Stimulated activated CD8-positive, alpha-beta memory T cell treated with anti-CD3 and anti-CD28 coated beads, Interleukin-12 subunit alpha, Interleukin-12 subunit beta, amount 100 ng/mL, for 1 hour (primary cell): ENCODE data around the gene PHKA2.
"Not testable (repeated sequence)": the region's sequence is repeated elsewhere in the genome, so short reads cannot be mapped to it uniquely, and the experiment has no call there.

ENCODE experiments used
- DNase-seq: peaks from one replicate; pipeline ENCODE4 v3.0.0-alpha.2; 2020; ENCODE audit warnings: low read depth

The PHKA2 gene

GRCh38 chrX:18864390-18864920 is 119.5 kb downstream of the PHKA2 start:
- no peak for DNase-seq

DNA sequence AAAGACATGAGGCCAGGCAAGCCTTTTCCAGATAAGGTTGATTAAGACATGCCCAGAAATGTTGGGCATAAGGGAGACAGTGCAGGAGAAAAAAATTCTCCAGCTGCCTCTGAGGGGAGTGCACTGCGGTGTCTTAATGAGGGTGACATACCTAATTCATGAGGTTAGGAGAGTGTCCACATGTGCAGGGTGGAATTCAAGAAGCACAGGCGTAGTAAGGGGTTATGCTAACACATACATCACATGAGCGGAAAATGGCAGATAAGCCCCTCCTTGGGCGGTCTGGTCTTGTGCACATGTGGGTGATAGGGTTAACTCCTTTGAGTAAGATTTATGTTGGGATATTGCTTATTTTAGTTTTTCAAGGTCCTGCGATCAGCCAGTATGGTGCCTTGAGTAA is 122.4 kb downstream of the PHKA2 start:
- no peak for DNase-seq

- no peak for DNase-seq
Observed at GRCh38 chrX:18856645-18856997, 127.3 kb downstream of the PHKA2 start.

DNA sequence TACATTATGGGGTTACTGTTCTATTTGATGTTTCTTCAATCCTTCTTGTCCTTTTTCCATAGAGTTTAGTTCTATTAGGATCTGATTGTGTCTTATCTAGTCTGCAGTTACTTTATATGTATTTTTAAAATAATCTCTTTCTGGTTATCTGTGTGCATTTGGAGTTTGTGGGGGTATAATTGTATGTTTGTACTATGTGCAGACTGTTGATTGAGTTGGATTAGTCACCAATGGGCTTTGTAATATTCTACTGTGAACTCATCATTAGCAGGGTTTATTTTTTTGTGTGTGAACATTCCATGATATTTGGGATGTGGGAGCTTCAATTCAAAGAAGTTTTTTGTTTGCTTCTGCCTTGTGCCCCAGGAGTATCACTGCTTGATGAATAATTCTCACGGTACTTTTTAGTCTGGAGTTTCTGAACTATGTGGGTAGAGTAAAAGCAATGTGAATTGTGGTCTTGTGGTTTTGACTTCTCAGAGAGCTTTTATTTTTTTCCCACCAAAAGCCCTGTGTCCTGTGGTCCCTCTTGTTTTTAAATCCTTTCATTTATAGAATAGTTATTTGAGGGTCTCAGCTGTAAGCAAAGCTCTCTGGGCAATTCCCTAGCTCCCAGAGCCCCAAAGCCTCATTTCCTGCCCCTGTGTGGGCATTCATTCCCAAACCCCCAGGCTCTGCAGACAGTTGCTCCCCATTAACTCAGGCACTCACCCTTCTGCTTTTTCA is 127.8 kb downstream of the PHKA2 start:
- no peak for DNase-seq

- DNase-seq: not testable (repeated sequence)
Observed at GRCh38 chrX:18847901-18848300, 136.0 kb downstream of the PHKA2 start.
